Keratinocyte (primary cell): Measurements from ENCODE around the gene DCHS2. TPM values are rescaled to one million over a fixed set of nuclear protein-coding genes. Genes with fewer than 3 reads are reported as not detected.

Experiments
- DNase-seq: peaks from one replicate; pipeline ENCODE4 v3.0.0-alpha.2; 2011; ENCODE audit warnings: low read depth, missing footprints, low spot score
- FAIRE-seq: peaks from 2 replicates; lab custom pipeline; 2011; peaks lifted over from hg19 to GRCh38; lab: Jason Lieb, UNC
- H2AFZ ChIP-seq: 2 replicates; pipeline ENCODE4 v1.6.0; 2012; ENCODE audit warnings: low read length, control low read depth, inconsistent platforms; ENCODE audit not compliant: control insufficient read depth
- H3K27ac ChIP-seq: 2 replicates; pipeline ENCODE4 v1.5.1; 2011; ENCODE audit warnings: low read length; ENCODE audit not compliant: control insufficient read depth, insufficient read depth
- H3K27me3 ChIP-seq: 3 replicates; pipeline ENCODE4 v1.6.0; 2011; ENCODE audit warnings: low read length; ENCODE audit not compliant: control insufficient read depth, insufficient read depth; ENCODE audit errors: extremely low read depth
- H3K36me3 ChIP-seq, 2 experiments: 2 replicates in 1 of 2; 3 replicates in 1 of 2; pipeline ENCODE4 v1.5.1; 2011; ENCODE audit warnings: low read length in 2 of 2, mild to moderate bottlenecking in 1 of 2; ENCODE audit not compliant: control insufficient read depth in 2 of 2, insufficient read depth in 2 of 2; ENCODE audit errors: extremely low read depth in 1 of 2
- H3K4me1 ChIP-seq: 3 replicates; pipeline ENCODE4 v1.5.1; 2011; ENCODE audit warnings: low read length; ENCODE audit not compliant: control insufficient read depth, insufficient read depth; ENCODE audit errors: extremely low read depth
- H3K4me2 ChIP-seq: 3 replicates; pipeline ENCODE4 v1.6.0; 2011; ENCODE audit warnings: low read depth, low read length; ENCODE audit not compliant: control insufficient read depth, insufficient read depth; ENCODE audit errors: extremely low read depth
- H3K4me3 ChIP-seq, 3 experiments: fragments of 200-600 bp in 1 of 3; sonication (generic) in 1 of 3; 2 replicates in 2 of 3; 3 replicates in 1 of 3; pipeline ENCODE4 v1.5.1; 2011 to 2016; ENCODE audit warnings: low read length in 3 of 3, mild to moderate bottlenecking in 3 of 3, control low read depth in 2 of 3, inconsistent platforms in 1 of 3, low read depth in 1 of 3, mixed read lengths in 1 of 3, mixed run types in 1 of 3, moderate library complexity in 1 of 3; ENCODE audit not compliant: control insufficient read depth in 2 of 3, insufficient read depth in 2 of 3; ENCODE audit errors: extremely low read depth in 1 of 3
- H3K79me2 ChIP-seq: 2 replicates; pipeline ENCODE4 v1.6.0; 2012; ENCODE audit warnings: low read length; ENCODE audit not compliant: control insufficient read depth, insufficient read depth
- H3K9ac ChIP-seq: 3 replicates; pipeline ENCODE4 v1.6.0; 2011; ENCODE audit warnings: low read length; ENCODE audit not compliant: control insufficient read depth, insufficient read depth; ENCODE audit errors: extremely low read depth
- H3K9me1 ChIP-seq: 3 replicates; pipeline ENCODE4 v1.6.0; 2011; ENCODE audit warnings: low read length; ENCODE audit not compliant: control insufficient read depth, insufficient read depth; ENCODE audit errors: extremely low read depth
- H3K9me3 ChIP-seq: 2 replicates; pipeline ENCODE4 v1.5.1; 2012; ENCODE audit warnings: low read depth, low read length; ENCODE audit not compliant: control insufficient read depth
- H4K20me1 ChIP-seq: 3 replicates; pipeline ENCODE4 v1.6.0; 2011; ENCODE audit warnings: low read length; ENCODE audit not compliant: control insufficient read depth, insufficient read depth; ENCODE audit errors: extremely low read depth
- EZH2 ChIP-seq: IDR thresholded peaks from one replicate; pipeline ENCODE4 v1.6.1; 2012; ENCODE audit warnings: inconsistent platforms, mild to moderate bottlenecking, low read length, moderate library complexity
- dilution Hi-C: fragments of 300-500 bp; cut with MboI; formaldehyde crosslinking; loops from one replicate; pipeline ENCODE4 v1.7.0; 2020; ENCODE audit warnings: low sequenced_read_pairs; ENCODE audit not compliant: extremely low pct_ligation_motif_present
- polyA plus RNA-seq, 5 experiments: library from polyadenylated mRNA; depleted of rRNA in 3 of 5; stranded (reverse) in 3 of 5; stranded (forward) in 1 of 5; unstranded in 1 of 5; fragments of >200 nt; gene quantifications; 1 replicate in 1 of 5; 2 replicates in 3 of 5; 3 replicates in 1 of 5; pipeline versions ENCODE4 v1.2.1 to v1.2.3, GENCODE V29; 2011 to 2012; ENCODE audit warnings: missing spikeins in 2 of 5, low read depth in 1 of 5, low replicate concordance in 1 of 5
- TF ChIP-seq, protein P1 (sequence below), 3 experiments: IDR thresholded peaks in 1 of 3; conservative IDR thresholded peaks in 1 of 3; optimal IDR thresholded peaks in 1 of 3; 2 replicates in 2 of 3; 3 replicates in 1 of 3; pipeline versions ENCODE3 to v1.5.1; 2011; ENCODE audit warnings: low read length in 3 of 3, mild to moderate bottlenecking in 3 of 3, moderate library complexity in 2 of 3, control low read depth in 1 of 3, inconsistent platforms in 1 of 3; ENCODE audit not compliant: insufficient read depth in 2 of 3; ENCODE audit errors: extremely low read depth in 1 of 3

The DCHS2 gene
- polyA plus RNA-seq, 1 donor (not counting 4 experiments of a cell fraction or from before 2014, with no cell fraction given): 0.01 TPM

DNA sequence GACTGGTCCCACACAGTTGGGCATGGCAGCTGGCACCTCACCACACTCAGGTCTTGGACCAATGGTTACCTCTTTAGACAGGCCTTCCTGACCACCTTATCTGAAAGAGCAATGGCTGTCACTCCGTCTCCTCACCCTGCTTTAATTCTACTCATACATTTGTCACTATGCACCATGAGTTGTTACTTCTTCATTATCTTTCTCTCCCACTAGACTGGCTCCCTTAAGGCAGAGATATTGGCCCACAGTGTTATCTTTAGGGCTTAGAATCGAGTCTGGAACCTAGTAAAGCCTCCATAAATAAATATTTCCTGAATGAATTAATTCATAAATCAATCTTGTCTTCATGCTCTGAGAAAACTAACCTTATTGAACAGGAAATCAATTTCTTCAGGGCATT is 46.6 kb downstream of the DCHS2 start:
- Histone ChIP-seq H3K4me2 (no peak overlapping the region), H3K27me3 (no peaks in the 10 kb centered on the region), H3K9me1 (no peaks in the 10 kb centered on the region), H3K79me2 (no peaks in the 10 kb centered on the region), H3K9me3 (no peaks in the 10 kb centered on the region), H4K20me1 (no peaks in the 10 kb centered on the region), H3K4me3 (no peak overlapping the region), H3K9ac (no peak overlapping the region), H3K4me1 (no peaks in the 10 kb centered on the region), H2AFZ (no peak overlapping the region), H3K36me3 (no peaks in the 10 kb centered on the region), H3K27ac (no peak overlapping the region)
- DNase-seq (no peak), FAIRE-seq (no peak)
- dilution Hi-C loops: no loop called here
- TF ChIP-seq EZH2: no peak
- TF ChIP-seq, protein P1, sequence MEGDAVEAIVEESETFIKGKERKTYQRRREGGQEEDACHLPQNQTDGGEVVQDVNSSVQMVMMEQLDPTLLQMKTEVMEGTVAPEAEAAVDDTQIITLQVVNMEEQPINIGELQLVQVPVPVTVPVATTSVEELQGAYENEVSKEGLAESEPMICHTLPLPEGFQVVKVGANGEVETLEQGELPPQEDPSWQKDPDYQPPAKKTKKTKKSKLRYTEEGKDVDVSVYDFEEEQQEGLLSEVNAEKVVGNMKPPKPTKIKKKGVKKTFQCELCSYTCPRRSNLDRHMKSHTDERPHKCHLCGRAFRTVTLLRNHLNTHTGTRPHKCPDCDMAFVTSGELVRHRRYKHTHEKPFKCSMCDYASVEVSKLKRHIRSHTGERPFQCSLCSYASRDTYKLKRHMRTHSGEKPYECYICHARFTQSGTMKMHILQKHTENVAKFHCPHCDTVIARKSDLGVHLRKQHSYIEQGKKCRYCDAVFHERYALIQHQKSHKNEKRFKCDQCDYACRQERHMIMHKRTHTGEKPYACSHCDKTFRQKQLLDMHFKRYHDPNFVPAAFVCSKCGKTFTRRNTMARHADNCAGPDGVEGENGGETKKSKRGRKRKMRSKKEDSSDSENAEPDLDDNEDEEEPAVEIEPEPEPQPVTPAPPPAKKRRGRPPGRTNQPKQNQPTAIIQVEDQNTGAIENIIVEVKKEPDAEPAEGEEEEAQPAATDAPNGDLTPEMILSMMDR (optimal IDR thresholded peaks at IDR 0.05 in 1 of 3, IDR thresholded peaks at IDR 0.05 in 1 of 3, conservative IDR thresholded peaks at IDR 0.05 in 1 of 3; ENCODE audit: extremely low read depth in 1 of 3, insufficient read depth in 2 of 3, low read length in 3 of 3): no peak

DNA sequence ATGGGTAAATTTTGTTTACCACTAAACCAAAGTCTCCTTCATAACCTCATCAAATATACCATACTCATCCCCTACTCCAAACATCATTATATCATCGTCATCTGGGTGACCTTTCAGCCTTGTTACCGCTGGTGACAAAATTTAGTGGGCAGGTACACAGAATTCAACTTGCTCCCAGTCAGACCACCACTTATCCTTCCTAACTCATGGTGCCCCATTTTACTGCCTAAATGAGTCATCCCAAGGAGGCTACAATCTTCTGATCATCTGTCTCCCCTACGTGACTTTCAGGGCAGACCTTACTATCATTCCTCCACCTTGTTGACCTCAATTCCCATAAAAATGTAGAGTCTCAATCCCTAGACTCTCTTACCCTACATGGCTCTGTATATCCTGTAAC is 49.6 kb downstream of the DCHS2 start:
- no peaks in the 10 kb centered on the region for H3K4me1 ChIP-seq
- H4K20me1 ChIP-seq: no peaks in the 10 kb centered on the region
- no peaks in the 10 kb centered on the region for H3K36me3 ChIP-seq
- no peaks in the 10 kb centered on the region for H3K79me2 ChIP-seq
- no peak overlapping the region for H2AFZ ChIP-seq
- DNase-seq (no peak), FAIRE-seq (no peak)
- H3K9ac ChIP-seq: no peak overlapping the region
- no peaks in the 10 kb centered on the region for H3K9me3 ChIP-seq
- H3K9me1 ChIP-seq: no peaks in the 10 kb centered on the region
- no peak overlapping the region for H3K4me2 ChIP-seq
- H3K27ac ChIP-seq: no peak overlapping the region
- H3K27me3 ChIP-seq: no peaks in the 10 kb centered on the region
- H3K4me3 ChIP-seq: no peak overlapping the region
- dilution Hi-C loops: no loop called here
- TF ChIP-seq, protein P1 (optimal IDR thresholded peaks at IDR 0.05 in 1 of 3, IDR thresholded peaks at IDR 0.05 in 1 of 3, conservative IDR thresholded peaks at IDR 0.05 in 1 of 3; ENCODE audit: extremely low read depth in 1 of 3, insufficient read depth in 2 of 3, low read length in 3 of 3): no peak
- no peak for TF ChIP-seq EZH2
